BLaER1 treated with 17β-estradiol and CSF1 and Interleukin-3, amounts not matched to agents 10 nM and 100 nM (cell line): ENCODE data around the gene FXR1.

Source experiments
- H3K27ac ChIP-seq, 11 experiments: shearing (Covaris generic); formaldehyde crosslinking; 2 replicates each; pipeline ENCODE4 v1.8.1; 2022
- H3K27me3 ChIP-seq, 11 experiments: shearing (Covaris generic); formaldehyde crosslinking; 2 replicates each; pipeline ENCODE4 v1.8.1; 2022
- H3K36me3 ChIP-seq, 11 experiments: shearing (Covaris generic); formaldehyde crosslinking; 2 replicates each; pipeline ENCODE4 v1.8.1; 2022
- H3K4me1 ChIP-seq, 10 experiments: shearing (Covaris generic); formaldehyde crosslinking; 2 replicates each; pipeline ENCODE4 v1.8.1; 2022
- H3K4me2 ChIP-seq, 11 experiments: shearing (Covaris generic); formaldehyde crosslinking; 2 replicates each; pipeline ENCODE4 v1.8.1; 2022
- H3K4me3 ChIP-seq, 10 experiments: shearing (Covaris generic); formaldehyde crosslinking; 2 replicates each; pipeline ENCODE4 v1.8.1; 2022
- H3K9ac ChIP-seq, 11 experiments: shearing (Covaris generic); formaldehyde crosslinking; 2 replicates each; pipeline ENCODE4 v1.8.1; 2022
- H3K9me3 ChIP-seq, 11 experiments: shearing (Covaris generic); formaldehyde crosslinking; replicated peaks in 1 of 11; 2 replicates each; pipeline ENCODE4 v1.8.1; 2022
- H4K20me1 ChIP-seq, 11 experiments: shearing (Covaris generic); formaldehyde crosslinking; 2 replicates each; pipeline ENCODE4 v1.8.1; 2022
- Cebpa-rat ChIP-seq, 11 experiments: shearing (Covaris generic); IDR thresholded peaks; 2 replicates each; pipeline ENCODE4 v1.8.1; 2022

The FXR1 gene

DNA sequence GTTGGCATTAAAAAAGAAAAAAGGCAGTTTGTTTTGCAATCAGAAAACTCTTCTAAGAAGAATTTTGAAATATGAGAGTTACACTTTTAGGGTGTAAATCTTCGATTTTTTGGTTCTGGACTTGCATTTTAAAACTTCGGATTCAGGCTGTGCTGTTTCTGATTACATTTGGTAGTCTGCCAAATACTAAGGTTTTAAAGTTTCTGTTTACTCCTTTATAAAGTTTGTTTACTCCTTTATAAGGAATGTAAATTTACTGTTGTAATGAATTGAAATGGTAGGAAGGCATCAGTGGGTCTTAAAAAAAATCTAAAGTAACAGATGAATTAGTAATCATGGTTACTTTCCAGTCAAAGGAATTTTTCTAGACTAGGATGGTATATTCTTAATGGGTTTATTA, 14.1 kb downstream of the FXR1 start:
- no peaks in the 10 kb centered on the region for H3K27me3 ChIP-seq
- peaks cover 76 to 99% (median 97%) of the 10 kb centered on the region in 11 experiments for H4K20me1 ChIP-seq
- no peak overlapping the region for H3K4me2 ChIP-seq
- TF ChIP-seq Cebpa-rat (IDR thresholded peaks at IDR 0.05): no peak
- H3K9me3 ChIP-seq: peaks cover 0 to 58% (median 29%) of the 10 kb centered on the region in 11 experiments; a peak in 16 of 22 replicates
- H3K4me1 ChIP-seq: peaks cover 0 to 12% (median 0%) of the 10 kb centered on the region in 10 experiments; a peak in 3 of 20 replicates
- no peak overlapping the region for H3K4me3 ChIP-seq
- no peak overlapping the region for H3K9ac ChIP-seq
- H3K36me3 ChIP-seq: peaks cover 39 to 85% (median 65%) of the 10 kb centered on the region in 11 experiments
- H3K27ac ChIP-seq: no peak overlapping the region

- Histone ChIP-seq H3K9ac (no peak overlapping the region), H3K36me3 (peaks cover 22 to 79% (median 52%) of the 10 kb centered on the region in 11 experiments), H3K9me3 (peaks cover 0 to 34% (median 23%) of the 10 kb centered on the region in 11 experiments; a peak in 15 of 22 replicates), H3K4me2 (no peak overlapping the region), H4K20me1 (peaks cover 76 to 99% (median 97%) of the 10 kb centered on the region in 11 experiments), H3K4me1 (peaks cover 0 to 12% (median 0%) of the 10 kb centered on the region in 10 experiments; a peak in 3 of 20 replicates), H3K27ac (no peak overlapping the region), H3K4me3 (no peak overlapping the region), H3K27me3 (no peaks in the 10 kb centered on the region)
- no peak for TF ChIP-seq Cebpa-rat (IDR thresholded peaks at IDR 0.05)
Observed at GRCh38 chr3:180929376-180929775, 16.9 kb downstream of the FXR1 start.

- peaks cover 0 to 23% (median 13%) of the 10 kb centered on the region in 11 experiments; a peak in 14 of 22 replicates for H3K9me3 ChIP-seq
- no peak overlapping the region for H3K4me3 ChIP-seq
- H3K4me2 ChIP-seq: no peak overlapping the region
- H3K9ac ChIP-seq: no peak overlapping the region
- H4K20me1 ChIP-seq: peaks cover 76 to 99% (median 97%) of the 10 kb centered on the region in 11 experiments
- H3K4me1 ChIP-seq: peaks cover 0 to 6% (median 0%) of the 10 kb centered on the region in 10 experiments; a peak in 3 of 20 replicates
- no peak for TF ChIP-seq Cebpa-rat (IDR thresholded peaks at IDR 0.05)
- no peaks in the 10 kb centered on the region for H3K27me3 ChIP-seq
- H3K36me3 ChIP-seq: peaks cover 33 to 78% (median 51%) of the 10 kb centered on the region in 11 experiments
- H3K27ac ChIP-seq: no peak overlapping the region
Observed at GRCh38 chr3:180930526-180930925, 18.1 kb downstream of the FXR1 start.

GRCh38 chr3:180932819-180933218, 20.3 kb downstream of the FXR1 start:
- Histone ChIP-seq H3K27me3 (no peaks in the 10 kb centered on the region), H3K27ac (no peak overlapping the region), H3K9me3 (peaks cover 0 to 5% (median 2%) of the 10 kb centered on the region in 11 experiments; a peak in 13 of 22 replicates), H4K20me1 (peaks cover 85 to 99% (median 96%) of the 10 kb centered on the region in 11 experiments), H3K4me2 (no peak overlapping the region), H3K9ac (no peak overlapping the region), H3K4me1 (no peaks in the 10 kb centered on the region; a peak in 1 of 20 replicates), H3K36me3 (peaks cover 45 to 78% (median 62%) of the 10 kb centered on the region in 11 experiments), H3K4me3 (no peak overlapping the region)
- TF ChIP-seq Cebpa-rat (IDR thresholded peaks at IDR 0.05): no peak

DNA sequence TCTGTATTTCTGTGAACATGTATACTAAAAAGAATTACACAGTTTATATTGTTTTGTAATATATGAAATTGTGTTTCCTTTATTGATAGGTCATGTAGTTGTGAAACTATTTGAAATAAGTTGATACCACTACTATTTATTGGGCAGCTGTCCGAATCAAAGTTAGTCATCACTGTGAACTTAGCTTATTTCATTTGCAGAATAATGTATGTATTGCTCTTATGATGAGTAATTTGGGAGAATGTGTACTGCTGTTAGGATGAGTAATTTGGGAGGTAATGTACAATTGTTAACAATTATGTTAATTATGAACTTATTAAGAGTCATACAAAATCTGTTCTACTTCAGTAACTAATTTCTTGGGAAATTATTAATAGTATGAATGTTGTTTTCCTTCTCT, 22.2 kb downstream of the FXR1 start:
- peaks cover 86 to 100% (median 100%) of the 10 kb centered on the region in 11 experiments for H4K20me1 ChIP-seq
- H3K9ac ChIP-seq: no peak overlapping the region
- no peak overlapping the region for H3K27ac ChIP-seq
- TF ChIP-seq Cebpa-rat (IDR thresholded peaks at IDR 0.05): no peak
- no peaks in the 10 kb centered on the region; a peak in 1 of 20 replicates for H3K4me1 ChIP-seq
- no peak overlapping the region for H3K4me3 ChIP-seq
- H3K27me3 ChIP-seq: no peaks in the 10 kb centered on the region
- H3K4me2 ChIP-seq: no peak overlapping the region
- H3K9me3 ChIP-seq: no peaks in the 10 kb centered on the region
- peaks cover 50 to 81% (median 64%) of the 10 kb centered on the region in 11 experiments for H3K36me3 ChIP-seq

DNA sequence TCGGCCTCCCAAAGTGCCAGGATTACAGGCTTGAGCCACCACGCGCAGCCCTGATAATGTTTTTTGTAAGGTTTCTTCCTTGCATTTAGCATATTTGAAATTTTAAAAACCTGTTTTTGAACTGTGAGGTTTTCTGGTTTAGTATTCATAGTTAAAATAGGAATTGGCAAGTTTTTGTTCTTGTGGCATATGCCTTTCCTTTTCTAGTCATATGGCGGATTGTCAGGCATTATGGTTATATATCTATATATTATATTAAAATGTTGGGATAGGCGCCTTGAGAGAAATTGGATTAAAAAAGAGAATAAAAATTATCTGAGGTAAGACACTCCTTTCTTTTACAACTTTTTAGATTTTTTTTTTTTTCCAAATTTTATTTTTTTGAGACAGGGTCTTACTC, 28.4 kb downstream of the FXR1 start:
- no peak for TF ChIP-seq Cebpa-rat (IDR thresholded peaks at IDR 0.05)
- Histone ChIP-seq H3K4me2 (no peak overlapping the region), H3K9ac (no peak overlapping the region), H3K27ac (no peak overlapping the region), H3K4me1 (no peaks in the 10 kb centered on the region), H3K36me3 (peaks cover 86 to 100% (median 99%) of the 10 kb centered on the region in 11 experiments), H3K4me3 (no peak overlapping the region), H3K9me3 (no peaks in the 10 kb centered on the region), H4K20me1 (peaks cover 63 to 100% (median 92%) of the 10 kb centered on the region in 11 experiments; a peak in 20 of 22 replicates), H3K27me3 (no peaks in the 10 kb centered on the region)

- no peaks in the 10 kb centered on the region for H3K9me3 ChIP-seq
- peaks cover 88 to 100% (median 98%) of the 10 kb centered on the region in 11 experiments for H3K36me3 ChIP-seq
- H3K9ac ChIP-seq: no peak overlapping the region
- no peak overlapping the region for H3K27ac ChIP-seq
- peak overlapping the region in 1 of 11 experiments; percentile 12; a peak in 1 of 22 replicates for H3K4me2 ChIP-seq
- no peak for TF ChIP-seq Cebpa-rat (IDR thresholded peaks at IDR 0.05)
- H3K4me1 ChIP-seq: peaks cover 0 to 10% (median 0%) of the 10 kb centered on the region in 10 experiments; a peak in 3 of 20 replicates
- H4K20me1 ChIP-seq: peaks cover 60 to 99% (median 87%) of the 10 kb centered on the region in 11 experiments; a peak in 21 of 22 replicates
- no peak overlapping the region for H3K4me3 ChIP-seq
- H3K27me3 ChIP-seq: no peaks in the 10 kb centered on the region
Observed at GRCh38 chr3:180947761-180948390, 35.4 kb downstream of the FXR1 start.

- H3K4me2 ChIP-seq: no peak overlapping the region
- peaks cover 95 to 100% (median 99%) of the 10 kb centered on the region in 11 experiments for H3K36me3 ChIP-seq
- no peaks in the 10 kb centered on the region for H3K9me3 ChIP-seq
- no peak for TF ChIP-seq Cebpa-rat (IDR thresholded peaks at IDR 0.05)
- H3K4me1 ChIP-seq: no peaks in the 10 kb centered on the region
- H3K4me3 ChIP-seq: no peak overlapping the region
- H3K9ac ChIP-seq: no peak overlapping the region
- H3K27ac ChIP-seq: no peak overlapping the region
- H3K27me3 ChIP-seq: no peaks in the 10 kb centered on the region
- peaks cover 0 to 49% (median 25%) of the 10 kb centered on the region in 11 experiments; a peak in 19 of 22 replicates for H4K20me1 ChIP-seq
Observed at GRCh38 chr3:180959691-180960090, 47.2 kb downstream of the FXR1 start.

GRCh38 chr3:180961087-180961486, 48.6 kb downstream of the FXR1 start:
- TF ChIP-seq Cebpa-rat (IDR thresholded peaks at IDR 0.05): no peak
- H3K27ac ChIP-seq: no peak overlapping the region
- H3K36me3 ChIP-seq: peaks cover 94 to 100% (median 99%) of the 10 kb centered on the region in 11 experiments
- no peaks in the 10 kb centered on the region for H3K9me3 ChIP-seq
- no peaks in the 10 kb centered on the region for H3K27me3 ChIP-seq
- no peak overlapping the region for H3K9ac ChIP-seq
- no peak overlapping the region for H3K4me3 ChIP-seq
- peaks cover 0 to 50% (median 18%) of the 10 kb centered on the region in 11 experiments; a peak in 18 of 22 replicates for H4K20me1 ChIP-seq
- no peak overlapping the region for H3K4me2 ChIP-seq
- no peaks in the 10 kb centered on the region for H3K4me1 ChIP-seq
